NCI-H2171 (cell line): Measurements from ENCODE around the gene SPECC1.
"Not testable (repeated sequence)": the region's sequence is repeated elsewhere in the genome, so short reads cannot be mapped to it uniquely, and the experiment has no call there.

Experiments used
- DNase-seq: peaks from one replicate; lab custom pipeline; 2025; lab: John Stamatoyannopoulos, UW

SPECC1 gene

GRCh38 chr17:20009302-20010098 lies at the start of gene SPECC1:
SPECC1 (plus strand) TSS chr17:20009359; CDS start chr17:20096652, 87,293 bp downstream.
- DNase-seq: peak; percentile 73

DNA sequence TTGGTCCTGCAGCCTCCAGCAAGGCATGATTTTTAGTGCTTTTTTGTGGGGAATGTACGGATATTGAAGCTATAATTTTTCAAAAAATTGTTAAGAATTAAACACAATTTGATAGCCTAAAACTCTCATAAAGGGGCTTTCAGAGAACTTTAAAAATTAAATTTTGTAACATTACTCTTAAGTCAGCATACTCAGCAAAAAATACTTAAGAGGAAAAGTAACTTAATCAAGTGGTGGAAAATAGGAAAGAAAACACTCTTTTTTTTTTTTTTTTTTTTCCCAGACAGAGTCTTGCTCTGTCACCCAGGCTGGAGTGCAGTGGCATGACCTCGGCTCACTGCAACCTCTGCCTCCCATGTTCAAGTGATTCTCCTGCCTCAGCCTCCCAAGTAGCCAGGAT lies 46.2 kb upstream of the SPECC1 start:
- not testable (repeated sequence) for DNase-seq

DNA sequence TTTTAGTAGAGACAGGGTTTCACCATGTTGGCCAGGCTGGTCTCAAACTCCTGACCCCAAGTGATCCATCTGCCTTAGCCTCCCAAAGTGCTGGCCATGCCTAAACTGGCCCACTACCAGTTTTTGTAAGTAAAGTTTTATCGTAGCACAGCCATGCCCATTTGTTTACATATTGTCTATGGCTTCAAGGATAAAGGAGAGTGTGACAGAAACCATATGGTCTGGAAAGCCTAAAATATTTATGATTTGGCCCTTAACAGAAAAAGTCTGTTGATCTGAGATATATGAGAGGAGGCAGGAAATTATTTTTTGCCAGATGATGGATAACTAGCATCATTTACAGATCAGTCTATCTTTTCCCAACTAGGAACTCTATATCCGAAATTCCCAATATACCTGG lies 36.0 kb upstream of the SPECC1 start:
- DNase-seq: no peak

DNA sequence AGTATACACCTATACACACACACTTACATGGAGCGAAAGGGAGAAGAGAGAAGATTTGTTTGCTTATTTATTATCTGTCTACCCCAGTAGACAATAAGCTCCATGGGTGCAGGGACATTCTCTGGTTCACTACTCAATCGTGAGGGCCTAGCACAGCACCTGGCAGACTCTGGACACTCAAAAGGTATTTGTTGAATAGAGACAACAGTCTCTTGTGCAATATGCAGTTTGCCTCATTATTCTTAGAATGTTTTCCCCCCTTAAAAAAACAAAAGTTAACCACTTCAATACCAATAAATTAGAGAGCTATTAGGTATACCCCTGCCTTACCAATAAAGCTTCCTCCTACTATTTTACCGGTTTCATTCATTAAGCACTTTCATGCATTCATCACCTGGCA lies 33.6 kb upstream of the SPECC1 start:
- no peak for DNase-seq

DNA sequence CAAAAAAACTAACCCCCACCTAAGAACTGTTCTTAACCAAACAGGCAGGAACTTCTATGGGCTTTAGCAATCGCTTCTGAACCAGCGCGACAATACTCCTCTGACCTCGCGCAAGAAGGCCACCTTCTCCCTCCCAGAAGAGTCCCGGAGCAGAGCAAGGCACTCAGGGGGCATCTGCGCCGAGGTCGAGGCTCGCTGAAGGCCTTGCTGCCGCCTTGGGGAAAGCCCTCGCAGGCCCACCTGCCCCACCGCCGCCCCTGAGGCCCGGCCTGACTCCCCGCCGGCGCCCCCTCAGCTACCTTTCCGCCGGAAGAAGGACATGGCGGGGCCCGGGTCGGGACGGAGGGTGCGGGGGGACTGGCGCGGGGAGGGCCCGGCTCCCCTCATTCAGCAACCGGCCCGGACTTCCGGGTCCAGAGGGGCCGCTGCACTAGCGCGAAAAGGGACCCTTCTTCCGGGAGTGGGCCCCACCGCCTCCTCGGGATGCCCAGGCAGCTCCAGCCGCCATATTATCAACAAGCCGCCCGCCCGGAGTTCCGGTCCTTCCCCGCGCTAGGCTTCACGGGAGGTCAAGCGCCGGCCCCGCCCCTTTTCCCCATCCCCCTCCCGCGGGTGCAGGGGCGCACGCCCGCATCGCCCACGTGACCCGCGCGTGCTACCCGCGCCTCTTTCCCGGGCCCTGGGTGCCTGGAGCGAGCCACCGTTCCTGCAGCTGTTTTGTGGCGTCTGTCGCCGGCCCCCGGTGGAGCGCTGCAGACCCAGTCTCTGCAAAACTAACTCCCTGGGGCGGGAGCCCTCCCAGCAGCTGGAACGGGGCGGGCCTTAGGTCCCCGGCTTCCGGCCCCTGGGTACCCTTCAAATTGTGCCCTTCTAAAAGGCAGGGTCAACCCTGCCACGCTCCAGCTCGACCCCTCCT lies 31.6 kb upstream of the SPECC1 start, which contains the start of gene AKAP10:
Gene AKAP10 (minus strand): TSS at position 536 of the 916 bp plus-strand sequence. CDS start 149 bp downstream, at position 387.
- DNase-seq: peak; percentile 93

DNA sequence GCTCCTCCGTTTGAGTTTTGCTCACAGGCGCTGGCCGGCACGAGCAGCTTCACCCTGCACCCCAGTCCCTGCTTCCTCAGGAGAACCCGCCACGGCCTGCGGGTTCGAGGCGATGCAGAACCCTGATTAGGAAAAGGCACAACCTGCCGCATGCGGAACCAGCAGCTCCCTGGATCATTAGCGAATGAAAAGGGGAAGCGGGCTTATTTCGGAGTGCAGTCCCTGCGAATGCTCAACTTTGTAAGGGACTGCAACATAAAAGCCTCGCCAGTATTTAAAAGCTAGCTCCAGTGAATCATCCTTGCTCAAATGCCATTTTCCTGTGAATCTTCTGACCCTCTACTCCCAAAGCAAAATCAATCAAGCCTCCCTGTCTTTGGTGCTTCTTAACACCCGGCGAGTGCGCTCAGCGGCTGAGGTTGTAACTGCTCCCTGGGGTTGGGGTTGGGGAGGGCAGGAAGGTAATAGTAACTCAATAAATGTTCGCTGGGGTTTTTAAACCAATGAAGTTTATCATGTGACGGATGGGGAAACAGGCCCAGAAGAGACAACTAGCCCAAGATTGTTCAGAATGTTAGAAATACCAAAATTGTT lies 30.9 kb upstream of the SPECC1 start:
- no peak for DNase-seq

- DNase-seq: no peak
These were observed 30.4 kb upstream of the SPECC1 start for GRCh38 chr17:19978805-19979211.

GRCh38 chr17:19979917-19980770 lies 29.0 kb upstream of the SPECC1 start:
- DNase-seq: no peak

GRCh38 chr17:19986941-19987861 lies 22.0 kb upstream of the SPECC1 start:
- no peak for DNase-seq

DNA sequence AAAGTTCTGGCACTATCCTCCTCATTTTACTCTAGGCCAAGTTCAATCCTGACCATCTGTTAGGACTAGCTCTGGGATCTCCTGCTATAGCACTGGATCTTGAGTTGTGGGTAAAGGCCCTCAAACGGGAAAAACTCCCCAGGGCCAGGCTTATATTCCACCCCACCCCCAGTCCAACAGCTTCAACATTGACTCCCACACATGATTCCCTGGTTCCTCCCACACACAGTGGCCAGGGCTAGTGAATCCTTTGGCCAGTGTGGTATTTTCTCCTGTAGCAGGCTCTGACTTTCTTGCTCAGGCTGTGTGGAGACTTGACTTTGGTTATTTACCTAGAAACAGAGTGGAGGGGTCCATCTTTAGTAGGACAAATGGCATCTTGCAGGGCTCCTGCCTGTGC lies 21.3 kb upstream of the SPECC1 start:
- no peak for DNase-seq

DNA sequence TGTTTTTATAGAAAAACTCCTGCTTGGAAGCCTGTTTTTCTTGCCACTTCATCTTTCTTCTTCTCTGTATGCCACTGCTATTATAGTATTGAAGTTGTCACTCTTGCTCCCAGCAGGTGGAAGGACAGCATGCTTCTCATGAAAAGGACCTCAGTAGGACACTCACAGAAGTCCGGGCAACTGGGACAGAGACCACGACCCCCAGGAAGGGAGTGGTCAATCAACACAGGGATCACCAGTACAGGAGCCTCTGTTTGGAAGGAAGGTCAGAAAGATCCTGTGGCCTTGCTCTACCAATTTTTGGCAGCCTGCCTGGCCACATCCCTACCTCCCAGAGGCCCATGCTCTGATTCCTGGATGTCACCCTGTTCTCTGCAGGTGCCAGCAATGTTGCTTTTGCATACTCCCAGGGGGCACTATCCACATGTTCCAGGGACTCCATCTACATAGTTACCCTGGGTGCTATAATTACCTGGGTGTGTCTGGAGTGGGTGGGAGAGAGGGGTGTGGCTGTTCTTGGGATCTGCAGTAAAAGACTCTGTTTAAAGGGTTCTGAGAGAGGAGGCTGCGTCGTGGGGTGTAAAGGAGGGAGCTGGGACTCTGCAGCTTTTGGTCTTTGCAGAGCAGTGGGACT lies 17.8 kb upstream of the SPECC1 start:
- no peak for DNase-seq

DNA sequence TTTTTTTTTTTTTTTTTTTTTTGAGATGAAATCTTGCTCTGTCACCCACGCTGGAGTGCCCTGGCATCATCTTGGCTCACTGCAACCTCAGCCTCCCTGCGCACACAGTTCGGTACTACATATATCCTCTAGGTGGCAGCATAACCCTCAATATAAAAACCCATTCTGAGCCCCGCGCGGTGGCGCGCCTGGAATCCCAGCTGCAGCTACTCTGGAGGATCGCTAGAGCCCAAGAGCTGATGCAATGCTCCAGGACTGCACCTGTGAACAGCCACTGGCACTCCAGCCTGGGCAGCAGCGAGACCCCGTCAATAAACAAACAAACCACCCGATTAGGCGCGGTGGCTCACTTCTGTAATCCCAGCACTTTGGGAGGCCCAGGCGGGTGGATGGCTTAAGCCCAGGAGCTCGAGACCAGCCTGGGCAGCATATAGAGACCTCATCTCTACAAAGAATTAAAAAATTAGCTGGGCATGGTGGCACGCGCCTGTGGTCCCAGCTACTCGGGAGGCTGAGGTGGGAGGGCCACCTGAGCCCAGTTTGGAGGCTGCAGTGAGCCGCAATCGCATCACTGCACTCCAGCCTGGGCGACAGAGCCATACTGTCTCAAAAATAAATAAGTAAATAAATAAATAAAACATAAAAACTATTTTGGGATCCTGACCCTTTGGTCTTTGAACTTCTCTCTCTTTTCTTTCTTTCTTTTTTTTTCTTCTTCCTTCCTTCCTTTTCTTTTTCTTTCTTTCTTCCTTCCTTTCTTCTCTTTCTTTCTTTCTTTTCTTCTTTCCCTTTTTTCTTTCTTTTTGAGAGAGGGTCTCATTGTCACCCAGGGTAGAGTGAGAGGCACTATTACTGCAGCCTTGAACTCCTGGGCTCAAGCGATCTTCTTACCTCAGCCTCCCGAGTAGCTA lies 16.1 kb upstream of the SPECC1 start:
- peak; percentile 92 for DNase-seq

- no peak for DNase-seq
These were observed 13.1 kb upstream of the SPECC1 start for GRCh38 chr17:19996086-19996485.

- no peak for DNase-seq
These were observed 12.7 kb upstream of the SPECC1 start for GRCh38 chr17:19996502-19996901.

DNA sequence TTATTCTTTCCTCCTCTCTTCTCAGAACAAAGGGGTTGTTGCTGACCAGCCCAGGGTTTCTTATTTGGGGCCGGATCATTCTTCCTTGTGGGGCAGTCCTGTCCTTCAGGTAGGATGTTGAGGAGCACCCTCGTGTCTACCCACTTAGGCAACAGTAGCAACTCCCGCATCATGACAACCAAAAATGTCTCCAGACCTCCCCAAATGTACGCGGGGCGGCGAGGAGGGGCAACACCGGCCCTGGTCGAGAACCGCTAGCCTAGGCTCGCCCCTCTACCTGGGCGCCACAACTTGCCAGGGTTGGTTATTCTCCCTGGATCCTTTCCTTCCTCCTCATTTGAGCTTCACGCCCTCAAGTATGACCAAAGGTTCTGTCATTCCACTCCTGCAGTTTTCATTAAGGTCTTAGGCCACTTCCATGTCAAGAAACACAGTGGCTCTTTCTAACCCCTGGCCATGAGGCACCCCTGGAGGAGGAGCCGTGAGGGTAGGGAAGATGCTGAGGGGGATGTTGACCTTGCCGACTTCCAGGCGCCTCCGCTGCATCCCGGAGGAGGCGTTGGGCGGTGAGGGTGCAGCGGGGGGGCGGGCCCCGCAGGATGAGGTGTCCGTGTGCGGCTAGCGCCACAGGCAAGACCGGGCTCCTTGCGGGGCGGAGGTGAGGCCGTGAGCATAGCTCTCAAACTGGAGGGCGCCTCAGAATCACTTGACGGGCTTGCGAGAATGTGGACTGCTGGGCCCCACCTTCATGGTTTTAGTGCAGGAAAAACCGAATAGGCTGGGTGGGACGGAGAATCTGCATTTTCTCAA lies 712 bp upstream of the SPECC1 start:
- DNase-seq: no peak

DNA sequence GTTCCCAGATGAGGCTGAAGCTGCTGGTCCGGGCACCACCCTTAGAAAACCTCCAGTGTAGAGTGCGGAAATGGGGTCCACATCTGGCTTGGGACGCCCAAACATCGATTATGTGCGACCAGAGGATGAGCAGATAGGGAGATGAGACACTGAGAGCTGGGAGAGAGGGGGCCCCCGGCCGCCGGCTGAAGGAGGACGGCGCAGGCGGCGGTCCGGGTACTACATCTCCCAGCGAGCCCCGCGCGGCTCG lies 182 bp upstream of the SPECC1 start:
- DNase-seq: no peak

- peak; percentile 71 for DNase-seq
These were observed 1.1 kb downstream of the SPECC1 start for GRCh38 chr17:20010099-20010863.

- DNase-seq: no peak
These were observed 1.8 kb downstream of the SPECC1 start for GRCh38 chr17:20010936-20011335.
